ENCODE measurements around the gene CIITA.
"Not testable (repeated sequence)": the region's sequence is repeated elsewhere in the genome, so short reads cannot be mapped to it uniquely, and the experiment has no call there.

CIITA gene

DNA sequence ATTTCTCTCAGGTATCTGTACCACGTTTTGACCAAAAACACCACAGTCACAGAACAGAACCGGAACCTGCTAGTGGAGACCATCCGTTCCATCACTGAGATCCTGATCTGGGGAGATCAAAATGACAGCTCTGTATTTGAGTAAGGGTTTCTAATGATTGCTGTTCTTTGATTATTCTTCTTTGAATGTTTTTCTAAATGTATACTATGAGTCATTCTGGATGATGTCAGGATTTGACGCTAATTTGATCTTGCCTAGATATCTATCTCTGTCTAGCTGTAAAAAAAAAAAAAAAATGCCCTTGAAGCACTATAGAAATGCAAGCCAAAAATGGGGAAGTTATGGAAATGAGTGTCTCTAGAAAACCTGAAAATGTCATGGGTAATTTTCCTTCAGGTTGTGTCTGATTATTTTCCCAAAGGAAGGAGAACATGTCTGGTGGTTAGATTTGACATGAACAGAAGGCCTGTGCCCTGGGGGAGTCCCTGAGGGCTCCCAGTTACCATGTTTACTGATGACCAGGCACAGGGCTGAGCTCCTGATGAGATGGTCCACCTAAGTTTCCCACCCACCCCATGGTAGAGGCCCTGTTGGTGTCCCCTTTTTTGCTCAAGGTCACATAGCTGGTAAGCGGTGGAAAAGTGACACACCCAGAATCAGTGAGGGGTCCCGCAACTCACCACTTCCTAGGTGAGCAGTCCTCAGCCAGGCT lies 80.9 kb downstream of the CIITA start:
- no peak for DNase-seq

DNA sequence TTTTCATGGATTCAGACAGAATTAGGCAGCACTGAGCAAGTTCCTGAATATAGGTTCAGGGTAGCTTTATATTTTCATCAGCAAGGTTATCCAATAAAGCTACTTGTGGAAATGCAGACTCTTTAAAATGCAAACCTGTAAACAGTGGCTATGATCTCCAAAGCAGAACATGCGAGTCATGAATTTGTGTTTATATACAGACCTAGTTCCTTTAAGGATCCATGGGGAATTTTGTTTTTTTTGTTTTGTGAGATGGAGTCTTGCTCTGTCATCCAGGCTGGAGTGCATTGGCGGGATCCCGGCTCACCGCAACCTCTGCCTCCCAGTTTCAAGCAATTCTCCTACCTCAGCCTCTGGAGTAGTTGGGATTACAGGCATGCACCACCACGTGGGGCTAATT lies 82.2 kb downstream of the CIITA start:
- no peak for DNase-seq

- DNase-seq, result no peak
These were observed 84.2 kb downstream of the CIITA start for GRCh38 chr16:10961231-10961630.

GRCh38 chr16:10964039-10964890 lies 87.3 kb downstream of the CIITA start:
- peak; percentile 58 for DNase-seq

DNA sequence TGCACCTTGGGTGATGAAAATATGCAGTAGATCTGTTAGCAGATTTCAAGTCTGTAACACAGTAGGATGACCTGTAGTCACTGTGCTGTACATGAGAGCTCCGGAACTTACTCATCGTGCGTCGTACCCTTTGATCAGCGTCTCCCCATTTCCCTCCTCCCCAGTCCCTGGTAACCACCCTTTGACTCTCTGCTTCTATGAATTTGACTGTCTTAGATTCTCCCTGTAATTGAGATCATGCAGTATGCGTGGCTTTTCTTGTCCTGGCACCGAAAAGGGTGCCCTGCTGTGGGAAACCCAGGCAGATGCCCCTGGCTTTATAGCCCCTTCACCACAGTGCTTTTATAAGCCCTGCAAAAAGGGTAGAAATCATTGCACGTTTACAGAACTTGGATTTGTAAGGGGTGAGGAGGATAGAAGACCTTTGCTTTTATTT lies 87.9 kb downstream of the CIITA start:
- DNase-seq, result no peak

DNA sequence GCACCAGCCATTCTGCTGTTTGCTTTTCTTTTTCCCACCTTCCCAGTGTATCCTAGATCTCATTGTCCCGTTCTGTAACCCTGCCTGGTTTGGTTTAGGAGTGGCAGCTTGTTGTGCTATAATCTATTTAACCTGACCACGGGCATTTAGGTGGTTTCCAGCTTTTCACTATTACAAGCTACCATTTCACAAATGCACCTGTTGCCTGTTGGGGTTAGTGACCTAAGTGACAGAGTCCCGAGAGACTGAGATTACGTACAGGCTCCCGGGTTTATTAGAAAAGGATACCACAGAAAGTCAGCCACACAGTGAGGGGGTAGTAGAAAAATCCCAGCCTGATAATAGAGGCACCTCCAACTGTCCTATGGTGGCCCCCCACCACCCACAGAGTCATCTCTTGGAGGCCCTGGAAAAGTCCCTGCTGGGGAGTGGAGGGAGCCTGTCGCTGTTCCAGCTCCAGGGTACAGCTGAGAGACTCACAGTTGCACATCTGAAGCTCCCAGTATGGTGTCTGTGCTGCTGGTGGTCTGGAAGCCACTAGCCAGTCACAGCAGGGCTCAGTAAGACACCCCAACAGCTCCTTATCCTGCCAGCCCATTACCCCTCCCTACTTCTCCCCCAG lies 88.5 kb downstream of the CIITA start:
- no peak for DNase-seq

GRCh38 chr16:10966129-10966528 lies 89.1 kb downstream of the CIITA start:
- no peak for DNase-seq

DNA sequence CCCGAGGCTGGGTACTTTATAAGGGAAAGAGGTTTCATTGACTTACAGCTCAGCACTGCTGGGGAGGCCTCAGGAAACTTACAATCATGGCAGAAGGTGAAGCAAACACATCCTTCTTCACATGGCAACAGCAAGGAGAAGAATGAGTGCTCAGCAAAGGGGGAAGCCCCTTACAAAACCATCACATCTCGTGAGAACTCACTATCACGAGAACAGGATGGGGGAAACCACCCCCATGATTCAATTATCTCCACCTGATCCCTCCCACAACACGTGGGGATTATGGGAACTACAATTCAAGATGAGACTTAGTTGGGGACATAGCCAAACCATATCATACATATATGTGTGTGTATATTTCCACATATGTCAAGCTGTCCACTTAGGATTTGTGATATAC lies 89.6 kb downstream of the CIITA start:
- DNase-seq, result not testable (repeated sequence)

DNA sequence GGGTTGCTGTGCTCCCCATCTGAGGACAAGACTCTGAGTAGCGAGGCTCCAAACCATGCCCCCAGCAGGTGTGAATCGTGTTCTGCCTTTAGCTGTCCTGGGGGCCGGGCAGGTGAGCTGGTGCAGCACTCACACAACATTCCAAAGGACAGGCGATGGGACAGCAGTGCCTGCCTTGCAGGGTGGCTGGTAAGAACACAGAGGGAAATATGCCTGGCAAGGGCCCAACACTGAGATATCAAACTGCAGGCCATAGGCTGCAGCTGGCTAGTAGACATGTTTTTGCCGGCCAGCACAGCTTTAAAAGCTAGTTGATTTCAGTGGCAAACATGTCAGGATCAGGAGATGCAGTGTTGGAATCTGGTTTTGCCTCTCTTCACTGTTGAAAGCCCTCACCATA lies 91.0 kb downstream of the CIITA start:
- DNase-seq, result no peak

- DNase-seq, result no peak
These were observed 91.5 kb downstream of the CIITA start for GRCh38 chr16:10968498-10968897.

DNA sequence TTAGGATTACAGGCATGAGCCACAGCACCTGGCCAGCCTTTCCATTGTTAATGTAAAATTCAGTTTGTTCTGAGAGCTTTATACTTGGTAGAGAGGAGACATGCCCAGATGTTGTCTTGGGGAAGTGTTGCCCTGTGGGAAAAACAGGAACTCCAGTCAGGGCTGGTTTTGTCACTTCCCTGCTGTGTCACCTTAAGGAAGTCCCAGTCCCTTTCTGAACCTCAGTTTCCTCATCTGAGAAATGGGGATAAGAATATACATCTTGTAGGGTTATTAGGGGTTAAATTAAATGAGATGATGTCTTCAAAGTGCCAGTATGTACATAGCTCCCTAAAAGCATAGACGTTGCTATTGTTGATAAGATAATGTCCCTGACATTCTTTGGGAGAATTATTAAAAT lies 92.6 kb downstream of the CIITA start:
- DNase-seq, result no peak

DNA sequence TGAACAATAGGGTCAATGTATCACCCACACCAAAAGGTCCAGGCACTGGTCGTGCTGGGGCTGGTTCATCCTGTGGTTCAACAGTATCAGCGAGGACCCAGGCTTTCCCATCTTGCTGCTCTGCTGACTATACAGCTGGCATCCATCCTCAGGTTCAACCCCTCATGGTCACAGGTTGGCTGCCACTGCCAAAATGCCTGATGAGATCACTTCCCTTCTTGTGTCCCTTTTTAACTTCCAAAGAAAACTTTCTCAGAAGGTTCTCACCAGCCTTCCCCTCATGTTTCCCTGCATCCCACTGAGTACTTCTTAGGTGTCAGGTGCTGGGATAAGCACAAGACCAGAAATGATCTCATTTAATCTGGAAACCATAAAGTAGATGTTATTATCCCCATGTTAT lies 93.1 kb downstream of the CIITA start:
- no peak for DNase-seq

DNA sequence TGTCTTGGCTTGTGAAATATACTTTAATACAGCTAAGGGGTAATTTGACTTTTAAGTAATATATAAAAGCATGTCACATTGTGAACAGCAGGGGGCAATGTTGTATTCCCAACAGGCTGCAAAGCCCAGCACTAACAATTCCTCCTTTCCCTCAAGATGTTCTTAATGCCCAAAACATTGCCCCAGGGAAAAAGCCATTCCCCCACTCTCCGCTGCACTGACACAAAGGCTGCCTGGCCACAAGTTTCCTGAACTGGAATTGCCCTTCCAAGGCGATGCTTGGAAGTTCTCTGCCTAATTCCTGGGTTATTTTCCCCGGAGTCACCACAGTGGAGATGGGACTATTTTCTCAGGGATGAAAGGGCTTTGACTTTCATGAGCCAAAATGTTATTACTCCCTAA lies 94.6 kb downstream of the CIITA start:
- peak; percentile 82 for DNase-seq

- no peak for DNase-seq
These were observed 95.3 kb downstream of the CIITA start for GRCh38 chr16:10972108-10972818.

GRCh38 chr16:10972819-10973464 lies 95.9 kb downstream of the CIITA start:
- DNase-seq, result no peak

GRCh38 chr16:10976634-10977033 lies 99.6 kb downstream of the CIITA start:
- DNase-seq, result peak; percentile 31

GRCh38 chr16:10978124-10978523 lies 101.1 kb downstream of the CIITA start:
- no peak for DNase-seq

DNA sequence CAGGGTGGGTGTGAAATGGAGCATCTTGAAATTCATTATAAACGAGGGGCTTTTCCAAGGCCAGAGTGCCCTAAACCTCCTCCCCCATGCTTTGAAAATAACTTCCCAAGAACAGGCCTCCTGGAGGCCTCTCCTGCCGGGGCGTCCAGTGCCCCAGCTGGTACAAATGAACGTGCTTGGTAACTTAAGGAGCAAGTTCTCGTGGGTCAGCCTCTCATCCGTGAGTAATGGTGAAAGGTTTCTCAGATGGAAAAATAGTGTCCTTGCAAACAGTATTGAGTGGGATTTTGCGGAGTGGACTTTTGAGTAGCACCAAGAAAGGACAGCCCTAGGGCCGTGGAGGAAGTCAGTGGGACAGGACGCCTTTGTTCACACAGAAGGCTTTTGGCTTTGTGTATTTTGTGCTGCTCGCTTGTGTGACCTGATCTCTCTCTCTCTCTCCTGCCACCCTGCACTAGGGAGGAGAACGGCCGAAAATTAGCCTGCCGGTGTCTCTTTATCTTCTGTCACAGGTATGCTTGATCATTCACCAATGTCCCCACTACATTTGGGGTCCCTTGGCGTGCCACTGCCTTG lies 102.0 kb downstream of the CIITA start:
- no peak for DNase-seq

DNA sequence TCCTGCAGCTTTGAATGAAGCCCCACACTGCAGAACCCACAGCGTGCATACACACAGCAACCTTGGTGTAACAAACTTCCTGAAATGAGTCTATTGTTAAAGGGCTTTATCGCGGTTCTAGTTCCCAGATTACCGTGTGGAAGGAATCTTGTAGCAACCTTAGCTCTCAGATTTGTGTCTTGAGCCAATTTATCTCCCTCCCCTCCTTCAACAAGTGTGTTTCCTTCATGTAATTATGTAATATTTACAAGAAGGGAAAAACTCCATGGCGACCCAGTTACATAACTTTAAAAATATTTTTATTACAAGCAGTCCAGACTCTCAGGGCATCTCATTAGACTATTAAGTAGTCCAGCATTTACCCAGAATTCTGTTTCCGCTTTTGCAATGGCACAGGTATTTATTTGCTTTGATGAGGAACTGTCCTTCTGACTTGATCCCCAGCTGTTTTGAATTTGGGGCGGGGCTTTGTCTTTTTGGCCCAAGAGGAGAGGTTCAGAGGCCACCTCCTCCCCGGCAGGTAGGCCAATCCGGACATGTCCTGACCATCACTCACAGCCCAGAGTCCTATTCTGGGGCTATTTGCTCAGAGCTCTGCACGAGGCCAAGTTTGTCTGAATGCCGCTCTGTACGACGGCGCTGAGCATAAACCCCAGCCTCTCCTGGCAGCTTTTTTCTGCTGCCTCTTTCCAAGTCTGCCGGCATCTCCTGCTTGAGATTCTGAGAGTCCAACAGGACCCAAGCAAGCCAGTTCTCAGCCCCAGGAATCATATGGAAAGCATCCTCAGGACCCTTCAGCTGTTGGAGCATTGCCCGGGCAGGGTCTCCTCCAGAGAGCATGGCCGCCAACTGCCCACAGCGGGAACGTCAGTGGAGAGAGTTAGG lies 103.0 kb downstream of the CIITA start:
- no peak for DNase-seq

- DNase-seq, result no peak
These were observed 103.8 kb downstream of the CIITA start for GRCh38 chr16:10980813-10981212.

DNA sequence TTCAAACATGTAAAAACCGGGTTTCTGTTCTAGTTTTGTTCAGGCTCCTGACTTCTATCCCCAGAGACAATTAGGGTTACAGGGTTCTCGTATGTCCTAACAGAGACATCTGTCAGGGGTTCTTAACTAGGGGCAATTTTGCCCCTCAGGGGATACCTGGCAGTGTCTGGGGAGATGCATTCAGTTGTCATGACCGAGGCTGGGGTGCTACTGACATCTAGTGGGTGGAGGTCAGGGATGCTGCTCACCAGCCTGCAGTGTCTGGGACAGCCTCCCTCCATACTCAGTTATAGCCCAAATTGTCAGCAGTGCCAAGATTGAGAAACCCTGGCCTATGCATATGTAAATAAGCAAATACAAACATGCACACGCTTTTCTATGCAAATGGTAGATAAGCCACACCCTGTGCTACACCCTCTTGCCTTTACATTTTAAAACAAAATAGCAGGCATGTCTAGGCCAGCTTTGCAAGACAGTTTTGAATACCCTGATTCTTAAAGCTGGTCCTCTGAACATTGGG lies 104.8 kb downstream of the CIITA start:
- no peak for DNase-seq
